Measurements from ENCODE around the gene CFAP46. TPM values are rescaled to one million over a fixed set of nuclear protein-coding genes. Genes with fewer than 3 reads are reported as not detected.

The CFAP46 gene
- total and polyA plus RNA-seq, 8 donors, result 1.2 to 5.2 (median 3.5) TPM

DNA sequence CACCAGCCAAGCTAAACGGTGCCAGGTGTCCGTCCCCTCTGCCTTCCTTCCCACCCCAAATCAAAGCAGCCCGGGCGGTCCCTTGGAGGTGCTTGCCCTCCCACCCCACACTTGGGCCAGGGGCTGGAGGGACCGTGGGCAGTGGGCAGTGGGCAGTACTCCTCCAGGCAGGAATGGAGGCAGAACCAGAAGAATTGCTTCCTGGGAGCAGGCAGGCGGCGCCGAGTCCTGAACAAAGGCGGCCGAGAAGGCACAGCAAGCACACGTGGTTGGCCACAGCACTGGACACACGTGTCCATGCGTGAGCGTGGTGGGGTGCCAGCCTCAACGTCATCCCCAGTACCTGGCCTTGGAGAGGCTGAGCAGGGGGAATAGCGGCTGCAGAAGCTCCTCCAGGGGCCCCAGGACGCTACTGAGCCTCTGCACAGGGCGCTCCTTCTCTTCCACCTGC lies 108.0 kb downstream of the CFAP46 start:
- ATAC-seq (no peak), DNase-seq (peak in 1 of 4 donors; percentile 55)
- no peaks in the 10 kb centered on the region for H3K9me3 ChIP-seq
- no peak overlapping the region for H3K27ac ChIP-seq
- TF ChIP-seq, protein P1, sequence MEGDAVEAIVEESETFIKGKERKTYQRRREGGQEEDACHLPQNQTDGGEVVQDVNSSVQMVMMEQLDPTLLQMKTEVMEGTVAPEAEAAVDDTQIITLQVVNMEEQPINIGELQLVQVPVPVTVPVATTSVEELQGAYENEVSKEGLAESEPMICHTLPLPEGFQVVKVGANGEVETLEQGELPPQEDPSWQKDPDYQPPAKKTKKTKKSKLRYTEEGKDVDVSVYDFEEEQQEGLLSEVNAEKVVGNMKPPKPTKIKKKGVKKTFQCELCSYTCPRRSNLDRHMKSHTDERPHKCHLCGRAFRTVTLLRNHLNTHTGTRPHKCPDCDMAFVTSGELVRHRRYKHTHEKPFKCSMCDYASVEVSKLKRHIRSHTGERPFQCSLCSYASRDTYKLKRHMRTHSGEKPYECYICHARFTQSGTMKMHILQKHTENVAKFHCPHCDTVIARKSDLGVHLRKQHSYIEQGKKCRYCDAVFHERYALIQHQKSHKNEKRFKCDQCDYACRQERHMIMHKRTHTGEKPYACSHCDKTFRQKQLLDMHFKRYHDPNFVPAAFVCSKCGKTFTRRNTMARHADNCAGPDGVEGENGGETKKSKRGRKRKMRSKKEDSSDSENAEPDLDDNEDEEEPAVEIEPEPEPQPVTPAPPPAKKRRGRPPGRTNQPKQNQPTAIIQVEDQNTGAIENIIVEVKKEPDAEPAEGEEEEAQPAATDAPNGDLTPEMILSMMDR (IDR thresholded peaks at IDR 0.05), result no peak
- H3K4me3 ChIP-seq, result no peak overlapping the region
- H3K27me3 ChIP-seq, result peaks cover 13 to 69% of the 10 kb centered on the region in 2 donors
- intact Hi-C loops (cut with DNase I), result no loop called here
- H3K4me1 ChIP-seq, result no peaks in the 10 kb centered on the region
- no peaks in the 10 kb centered on the region for H3K36me3 ChIP-seq

DNA sequence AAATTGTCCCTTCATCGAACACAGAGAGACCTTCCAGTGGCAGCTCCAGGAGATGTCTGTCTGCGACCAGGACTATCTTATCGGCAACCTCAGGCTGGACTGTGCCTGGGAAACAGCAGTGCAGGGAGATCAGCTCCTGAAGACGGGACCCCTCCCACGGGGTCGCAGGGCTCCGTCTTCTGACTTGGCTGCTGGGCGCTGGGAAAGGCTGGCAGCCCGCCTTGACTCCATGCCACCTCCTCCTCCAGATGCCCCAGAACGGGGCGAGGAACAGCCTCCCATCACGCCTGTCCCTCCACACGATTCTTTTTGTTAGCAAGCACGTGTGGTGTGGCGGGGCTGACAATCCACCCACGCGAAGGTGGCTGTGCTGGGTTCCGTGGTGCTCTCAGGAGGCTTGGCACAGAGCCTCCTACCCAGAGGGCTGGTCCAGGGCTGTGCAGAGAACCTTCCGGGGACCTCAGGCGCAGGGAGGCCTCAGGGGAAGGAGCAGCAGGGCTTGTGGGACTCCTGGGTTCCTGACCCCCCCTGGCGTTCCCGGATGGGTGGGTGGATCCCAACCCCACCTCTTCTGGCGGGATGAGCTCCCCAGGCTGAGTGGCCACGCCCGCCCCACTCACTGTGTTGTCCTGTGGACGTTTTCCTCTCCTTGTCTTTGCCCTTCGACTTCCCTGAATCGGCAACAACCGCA lies 108.8 kb downstream of the CFAP46 start:
- intact Hi-C loops (cut with DNase I), result no loop called here
- DNase-seq (no peak), ATAC-seq (no peak)
- H3K27me3 ChIP-seq, result peaks cover 13 to 68% of the 10 kb centered on the region in 2 donors
- no peak overlapping the region for H3K27ac ChIP-seq
- H3K9me3 ChIP-seq, result no peaks in the 10 kb centered on the region
- no peak overlapping the region for H3K4me3 ChIP-seq
- TF ChIP-seq, protein P1 (IDR thresholded peaks at IDR 0.05), result no peak
- H3K36me3 ChIP-seq, result no peaks in the 10 kb centered on the region
- no peaks in the 10 kb centered on the region for H3K4me1 ChIP-seq

DNA sequence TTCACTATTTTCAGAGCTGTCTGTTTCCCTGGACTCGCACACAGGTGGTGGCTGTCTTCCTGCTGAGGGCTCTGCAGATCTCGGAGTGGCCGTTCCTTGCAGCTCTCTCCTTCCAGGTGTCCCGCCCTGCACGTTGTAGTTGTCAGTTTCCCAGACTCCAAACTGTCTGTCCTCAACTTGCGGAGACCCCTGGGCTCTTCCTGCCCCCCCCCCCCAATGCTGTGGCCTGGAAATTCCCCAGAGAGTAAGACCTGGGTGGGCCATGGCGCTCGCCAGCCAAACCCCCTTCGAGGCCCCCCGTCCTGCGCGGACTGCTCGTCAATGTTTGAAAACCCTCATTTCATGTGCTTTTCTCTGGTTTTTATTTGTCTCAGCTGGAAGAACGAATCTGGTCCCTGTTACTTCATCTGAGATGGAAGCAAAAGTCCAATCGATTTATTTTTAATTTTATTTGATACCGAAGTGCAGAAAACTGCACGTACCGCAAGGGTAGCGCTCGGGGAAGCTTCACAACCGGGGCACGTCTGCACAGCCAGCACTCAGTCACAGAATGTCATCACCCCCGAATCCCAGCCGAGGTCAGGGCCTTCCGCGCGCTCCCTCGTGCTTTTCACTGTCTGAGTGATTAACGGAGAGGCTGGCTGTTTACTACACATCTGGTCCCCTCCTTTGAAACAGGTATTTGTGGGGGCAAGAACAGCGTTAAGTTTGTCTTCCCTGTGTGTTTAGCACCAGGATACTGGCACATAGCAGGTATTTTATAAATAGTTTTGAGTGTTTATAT lies 110.0 kb downstream of the CFAP46 start:
- H3K27me3 ChIP-seq, result peaks cover 13 to 66% of the 10 kb centered on the region in 2 donors
- intact Hi-C loops (cut with DNase I), result no loop called here

DNA sequence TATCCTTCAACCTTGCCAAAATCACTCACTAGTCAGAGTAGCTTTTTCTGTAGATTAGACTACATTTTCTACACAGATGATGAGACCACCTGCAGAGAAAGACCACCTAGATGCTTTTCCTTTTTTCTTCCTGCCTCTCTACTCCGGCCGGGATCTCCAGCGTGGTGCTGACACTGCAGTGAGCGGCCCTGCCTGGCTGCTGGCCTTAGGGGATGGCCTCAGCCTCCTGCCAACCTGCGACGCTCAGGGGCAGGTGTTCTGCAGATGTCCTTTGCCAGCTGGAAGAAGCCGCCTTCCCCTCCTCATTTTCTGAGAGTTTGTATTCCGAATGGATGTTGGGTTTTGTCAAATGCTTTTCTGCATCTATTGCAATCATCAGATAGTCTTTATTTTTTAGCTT lies 113.0 kb downstream of the CFAP46 start:
- Histone ChIP-seq H3K27me3 (peaks cover 13 to 41% of the 10 kb centered on the region in 2 donors), H3K9me3 (peaks cover 0 to 2% of the 10 kb centered on the region in 2 donors), H3K27ac (no peak overlapping the region), H3K4me1 (no peaks in the 10 kb centered on the region), H3K36me3 (no peaks in the 10 kb centered on the region), H3K4me3 (no peak overlapping the region)
- no peak for ATAC-seq
- TF ChIP-seq, protein P1 (IDR thresholded peaks at IDR 0.05), result no peak
- DNase-seq, result peak in 1 of 4 donors; percentile 49
- intact Hi-C loops (cut with DNase I), result no loop called here

More for the DNA sequence above, 110.0 kb downstream of the CFAP46 start:
- TF ChIP-seq, protein P1 (IDR thresholded peaks at IDR 0.05), result no peak
- ATAC-seq (no peak), DNase-seq (peak in 1 of 4 donors; percentile 50)
- Histone ChIP-seq H3K4me1 (no peaks in the 10 kb centered on the region), H3K9me3 (no peaks in the 10 kb centered on the region), H3K4me3 (no peak overlapping the region), H3K27ac (no peak overlapping the region), H3K36me3 (no peaks in the 10 kb centered on the region)

DNA sequence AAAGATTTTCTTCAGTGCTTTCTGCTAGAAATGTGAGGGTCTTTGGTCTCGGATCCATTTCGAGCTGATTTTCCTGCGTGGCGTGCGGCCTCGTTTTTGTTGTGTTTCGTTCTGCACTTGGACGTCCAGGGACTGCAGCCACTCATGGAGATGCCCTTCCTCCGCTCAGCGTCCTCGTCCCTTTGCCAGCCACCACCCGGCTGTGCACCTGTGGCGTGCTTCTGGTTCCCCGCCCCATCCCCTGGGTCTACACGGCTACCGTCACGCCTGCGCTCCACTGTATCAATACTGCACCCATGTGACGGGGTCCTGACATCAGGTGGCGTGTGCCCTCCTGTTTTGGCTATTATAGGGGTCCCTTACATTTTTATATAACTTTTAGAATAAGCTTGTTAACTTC lies 113.7 kb downstream of the CFAP46 start:
- intact Hi-C loops (cut with DNase I), result no loop called here
- Histone ChIP-seq H3K27me3 (peaks cover 13 to 33% of the 10 kb centered on the region in 2 donors), H3K27ac (no peak overlapping the region), H3K9me3 (peaks cover 0 to 2% of the 10 kb centered on the region in 2 donors), H3K36me3 (no peaks in the 10 kb centered on the region), H3K4me1 (no peaks in the 10 kb centered on the region), H3K4me3 (no peak overlapping the region)
- ATAC-seq (no peak), DNase-seq (peak in 1 of 4 donors; percentile 67)
- TF ChIP-seq, protein P1 (IDR thresholded peaks at IDR 0.05), result no peak

Data from left lung (tissue), 10 donors.